Measurements from ENCODE around the gene CHD2.
A peak's percentile ranks its signal among the peaks of the same experiment; 100 is the strongest.

DNA sequence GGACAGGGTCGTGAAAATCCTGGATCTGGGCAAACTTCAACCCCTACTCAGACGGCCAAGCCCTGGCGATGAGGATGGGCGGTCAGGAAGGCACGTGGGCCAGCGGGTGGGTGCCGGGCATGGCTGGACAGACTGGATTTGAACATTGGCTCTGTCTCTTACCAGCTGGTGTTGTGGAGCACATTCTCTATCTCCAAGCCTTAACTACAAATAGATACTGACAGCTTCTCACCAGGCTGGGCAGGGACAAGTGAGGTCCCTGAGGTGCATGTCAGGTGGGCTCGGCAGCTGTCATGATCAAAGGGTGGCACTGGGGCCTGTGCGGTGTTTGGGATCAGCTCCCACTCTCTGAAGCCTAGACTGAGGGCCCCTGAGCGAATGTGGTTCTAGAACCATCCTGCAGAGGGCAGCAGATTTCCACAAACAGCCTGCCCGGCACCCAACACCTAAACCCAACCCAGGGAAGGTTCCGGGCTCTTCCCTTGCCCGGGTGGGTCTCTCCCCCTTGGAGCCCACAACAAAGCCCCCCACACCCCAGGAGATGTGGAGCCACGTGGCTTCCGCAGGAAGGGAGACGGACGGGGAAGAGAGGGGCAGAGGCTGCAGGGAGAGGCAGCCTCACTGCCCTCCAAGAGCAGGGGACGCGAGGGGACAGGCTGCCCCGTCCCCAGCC, 130.4 kb downstream of the CHD2 start:
- TF ChIP-seq CTCF (IDR thresholded peaks at IDR 0.05; ENCODE audit: extremely low read depth in 1 of 2, insufficient read depth in 1 of 2, low read depth in 1 of 2, low read length in 2 of 2), result peak; percentile 69 to 86
- TF ChIP-seq POLR2AphosphoS5 (IDR thresholded peaks at IDR 0.05; ENCODE audit: insufficient read depth, low read depth, low read length), result no peak
